Glutamatergic neuron (in vitro differentiated cells): ENCODE data around the gene FBXO22. TPM values are rescaled to one million over a fixed set of nuclear protein-coding genes. Genes with fewer than 3 reads are reported as not detected.
"Not testable (repeated sequence)": the region's sequence is repeated elsewhere in the genome, so short reads cannot be mapped to it uniquely, and the experiment has no call there.

Experiments
- DNase-seq: peaks from one replicate; pipeline ENCODE4 v3.0.0; 2022
- H3K27ac Mint-ChIP-seq: one replicate; pipeline ENCODE4 v1.8.0; 2020; ENCODE audit warnings: mild to moderate bottlenecking, mixed read lengths, inconsistent platforms; ENCODE audit not compliant: unreplicated experiment
- H3K27me3 Mint-ChIP-seq: one replicate; pipeline ENCODE4 v1.8.0; 2020; ENCODE audit warnings: mild to moderate bottlenecking, moderate library complexity, mixed read lengths, inconsistent platforms; ENCODE audit not compliant: unreplicated experiment
- H3K36me3 Mint-ChIP-seq: one replicate; pipeline ENCODE4 v1.8.0; 2020; ENCODE audit warnings: mild to moderate bottlenecking, mixed read lengths, inconsistent platforms; ENCODE audit not compliant: unreplicated experiment
- H3K4me1 Mint-ChIP-seq: one replicate; pipeline ENCODE4 v1.8.0; 2020; ENCODE audit warnings: mild to moderate bottlenecking, low read depth, mixed read lengths, inconsistent platforms; ENCODE audit not compliant: unreplicated experiment
- H3K4me3 Mint-ChIP-seq: one replicate; pipeline ENCODE4 v1.8.0; 2020; ENCODE audit warnings: mild to moderate bottlenecking, mixed read lengths, inconsistent platforms; ENCODE audit not compliant: unreplicated experiment
- H3K9me3 Mint-ChIP-seq: one replicate; pipeline ENCODE4 v1.8.0; 2020; ENCODE audit warnings: mild to moderate bottlenecking, moderate library complexity, mixed read lengths, inconsistent platforms; ENCODE audit not compliant: unreplicated experiment
- total RNA-seq: library from RNA; stranded (reverse); fragmentation: NEBNext Ultra II Directional; extraction: Animal tissue kit (Norgen Biotek cat#: 25700); gene quantifications from one replicate; pipeline ENCODE4 v1.2.1, GENCODE V29; 2021; ENCODE audit not compliant: unreplicated experiment
- TF ChIP-seq, protein P1 (sequence below): fragments of 200-600 bp; sonication (generic); IDR thresholded peaks from one replicate; pipeline ENCODE4 v1.5.0; 2021; ENCODE audit not compliant: partially characterized antibody, unreplicated experiment

Gene FBXO22
- total RNA-seq, 1 donor from 2014 or later = 45.1 TPM

DNA sequence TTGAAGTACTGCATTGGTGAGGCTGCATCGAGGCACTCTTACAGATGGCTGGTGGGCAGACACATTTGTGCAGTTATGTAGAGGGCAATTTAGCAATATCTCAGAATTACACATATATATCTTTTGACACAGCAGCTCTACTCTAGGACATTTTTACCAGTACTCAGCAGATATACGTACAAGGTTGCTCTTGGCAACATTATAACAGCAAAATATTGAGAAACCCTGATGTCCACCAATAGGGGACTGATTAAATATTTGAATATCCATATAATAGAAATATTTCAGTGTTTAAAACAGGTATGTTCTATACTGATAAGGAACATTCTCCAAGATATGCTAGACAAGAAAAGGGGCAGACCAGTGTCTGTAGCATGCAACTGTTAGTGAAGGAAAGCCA is 7.9 kb upstream of the FBXO22 start:
- Mint-ChIP-seq H3K36me3 (no peaks in the 10 kb centered on the region), H3K4me1 (no peaks in the 10 kb centered on the region), H3K27ac (no peak overlapping the region), H3K27me3 (no peaks in the 10 kb centered on the region), H3K4me3 (no peak overlapping the region), H3K9me3 (no peaks in the 10 kb centered on the region)
- TF ChIP-seq, protein P1, sequence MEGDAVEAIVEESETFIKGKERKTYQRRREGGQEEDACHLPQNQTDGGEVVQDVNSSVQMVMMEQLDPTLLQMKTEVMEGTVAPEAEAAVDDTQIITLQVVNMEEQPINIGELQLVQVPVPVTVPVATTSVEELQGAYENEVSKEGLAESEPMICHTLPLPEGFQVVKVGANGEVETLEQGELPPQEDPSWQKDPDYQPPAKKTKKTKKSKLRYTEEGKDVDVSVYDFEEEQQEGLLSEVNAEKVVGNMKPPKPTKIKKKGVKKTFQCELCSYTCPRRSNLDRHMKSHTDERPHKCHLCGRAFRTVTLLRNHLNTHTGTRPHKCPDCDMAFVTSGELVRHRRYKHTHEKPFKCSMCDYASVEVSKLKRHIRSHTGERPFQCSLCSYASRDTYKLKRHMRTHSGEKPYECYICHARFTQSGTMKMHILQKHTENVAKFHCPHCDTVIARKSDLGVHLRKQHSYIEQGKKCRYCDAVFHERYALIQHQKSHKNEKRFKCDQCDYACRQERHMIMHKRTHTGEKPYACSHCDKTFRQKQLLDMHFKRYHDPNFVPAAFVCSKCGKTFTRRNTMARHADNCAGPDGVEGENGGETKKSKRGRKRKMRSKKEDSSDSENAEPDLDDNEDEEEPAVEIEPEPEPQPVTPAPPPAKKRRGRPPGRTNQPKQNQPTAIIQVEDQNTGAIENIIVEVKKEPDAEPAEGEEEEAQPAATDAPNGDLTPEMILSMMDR = no peak
- DNase-seq = no peak

GRCh38 chr15:75900577-75900976 is 3.1 kb upstream of the FBXO22 start:
- Mint-ChIP-seq H3K9me3 (peaks cover 23% of the 10 kb centered on the region), H3K27me3 (peaks cover 12% of the 10 kb centered on the region)

GRCh38 chr15:75902129-75902557 is 1.5 kb upstream of the FBXO22 start:
- H3K4me3 Mint-ChIP-seq = peak overlapping the region; percentile 89
- DNase-seq = peak; percentile 52
- peaks cover 12% of the 10 kb centered on the region for H3K27me3 Mint-ChIP-seq
- H3K4me1 Mint-ChIP-seq = peaks cover 27% of the 10 kb centered on the region
- H3K36me3 Mint-ChIP-seq = no peaks in the 10 kb centered on the region
- H3K9me3 Mint-ChIP-seq = peaks cover 23% of the 10 kb centered on the region
- TF ChIP-seq, protein P1 = no peak
- H3K27ac Mint-ChIP-seq = peak overlapping the region; percentile 99

More at GRCh38 chr15:75900577-75900976, 3.1 kb upstream of the FBXO22 start:
- Mint-ChIP-seq H3K4me3 (no peak overlapping the region), H3K36me3 (no peaks in the 10 kb centered on the region), H3K4me1 (peaks cover 26% of the 10 kb centered on the region), H3K27ac (no peak overlapping the region)
- no peak for DNase-seq
- TF ChIP-seq, protein P1 = no peak

- peaks cover 13% of the 10 kb centered on the region for H3K27me3 Mint-ChIP-seq
- H3K27ac Mint-ChIP-seq = peak overlapping the region; percentile 88
- H3K9me3 Mint-ChIP-seq = peaks cover 23% of the 10 kb centered on the region
- peaks cover 29% of the 10 kb centered on the region for H3K4me1 Mint-ChIP-seq
- peaks cover 5% of the 10 kb centered on the region for H3K36me3 Mint-ChIP-seq
- peak overlapping the region; percentile 94 for H3K4me3 Mint-ChIP-seq
- TF ChIP-seq, protein P1 = no peak
- no peak for DNase-seq
Observed at GRCh38 chr15:75905231-75905630, 1.6 kb downstream of the FBXO22 start.

GRCh38 chr15:75910355-75910754 is 6.7 kb downstream of the FBXO22 start:
- not testable (repeated sequence) for H3K27ac Mint-ChIP-seq, H3K4me3 Mint-ChIP-seq, H3K9me3 Mint-ChIP-seq, H3K4me1 Mint-ChIP-seq, DNase-seq, H3K27me3 Mint-ChIP-seq
- H3K36me3 Mint-ChIP-seq = peaks cover 34% of the 10 kb centered on the region
